Urinary bladder (tissue), 4 donors: ENCODE results near the gene MIOX. TPM values are rescaled to one million over a fixed set of nuclear protein-coding genes. Genes with fewer than 3 reads are reported as not detected.

Source experiments
- DNase-seq: peaks from one replicate; pipeline ENCODE4 v3.0.0-alpha.2; 2015; ENCODE audit errors: extremely low spot score
- H3K27ac ChIP-seq: one replicate; pipeline ENCODE4 v1.5.1; 2013; ENCODE audit warnings: low read depth, mild to moderate bottlenecking, moderate library complexity
- H3K36me3 ChIP-seq: one replicate; pipeline ENCODE4 v1.6.1; 2013; ENCODE audit warnings: mild to moderate bottlenecking, moderate library complexity; ENCODE audit not compliant: insufficient read depth
- H3K4me1 ChIP-seq: one replicate; pipeline ENCODE4 v1.6.1; 2013; ENCODE audit warnings: mild to moderate bottlenecking, moderate library complexity; ENCODE audit not compliant: insufficient read depth
- H3K4me3 ChIP-seq: one replicate; pipeline ENCODE4 v1.5.1; 2013; ENCODE audit warnings: low read depth, low read length
- WGBS: extraction: QIAGEN DNeasy Blood & Tissue Kit; methylation state at CpG from one replicate; pipeline ENCODE4 v1.1.7; 2013; 5-methylcytosine and 5-hydroxymethylcytosine counted together
- polyA plus RNA-seq: library from polyadenylated mRNA; stranded (reverse); fragments of 200-250 nt; gene quantifications from one replicate; pipeline ENCODE4 v1.2.3, GENCODE V29; 2013
- total RNA-seq: library from RNA; depleted of rRNA; stranded (reverse); fragments of >200 nt; gene quantifications from one replicate; pipeline ENCODE4 v1.2.3, GENCODE V29; 2014
- donor health status: healthy with polysubstance abuse.
- donor health status: healthy.

The MIOX gene
- total and polyA plus RNA-seq, 2 donors: not detected

DNA sequence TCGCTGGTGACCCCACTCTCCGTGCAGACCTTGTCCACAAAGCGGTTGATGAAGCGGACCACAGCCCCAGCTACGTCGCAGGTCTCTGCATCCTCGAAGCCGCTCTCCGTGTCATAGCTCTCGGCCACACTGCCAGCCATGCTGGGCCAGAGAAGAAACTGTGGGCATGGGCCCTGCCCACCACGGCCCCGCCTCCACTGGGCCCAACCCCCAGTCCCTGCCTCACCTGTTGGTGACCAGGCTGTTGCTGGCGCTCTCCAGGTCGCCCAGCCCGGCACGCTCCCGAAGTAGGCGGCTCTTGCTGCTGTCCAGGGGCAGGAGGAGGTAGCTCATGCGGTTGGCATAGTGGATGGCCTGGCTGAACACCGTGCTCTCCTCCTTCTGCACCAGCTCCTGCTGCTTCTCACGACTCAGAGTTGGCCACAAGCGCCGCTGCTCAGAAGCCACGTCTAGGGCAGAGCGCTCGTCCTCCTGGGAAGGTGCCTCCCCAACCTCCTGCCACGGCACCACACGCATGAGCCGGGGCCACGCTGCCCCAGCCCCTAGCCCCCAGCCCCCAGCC, 24.6 kb upstream of the MIOX start:
- H3K27ac ChIP-seq: no peak overlapping the region
- no peaks in the 10 kb centered on the region for H3K4me1 ChIP-seq
- no peak for DNase-seq
- H3K4me3 ChIP-seq: no peak overlapping the region
- H3K36me3 ChIP-seq: peaks cover 10% of the 10 kb centered on the region
- WGBS: 95% methylated on average over 30 of the region's 30 CpGs

GRCh38 chr22:50463188-50463900, 23.3 kb upstream of the MIOX start:
- Histone ChIP-seq H3K36me3 (peaks cover 10% of the 10 kb centered on the region), H3K4me1 (no peaks in the 10 kb centered on the region), H3K27ac (no peak overlapping the region), H3K4me3 (no peak overlapping the region)
- DNase-seq: no peak
- 92% methylated on average over 28 of the region's 28 CpGs for WGBS

- no peak overlapping the region for H3K27ac ChIP-seq
- H3K4me1 ChIP-seq: no peaks in the 10 kb centered on the region
- H3K36me3 ChIP-seq: peaks cover 10% of the 10 kb centered on the region
- 88% methylated on average over 24 of the region's 24 CpGs for WGBS
- H3K4me3 ChIP-seq: no peak overlapping the region
- no peak for DNase-seq
Observed at GRCh38 chr22:50464451-50464850, 22.2 kb upstream of the MIOX start.

DNA sequence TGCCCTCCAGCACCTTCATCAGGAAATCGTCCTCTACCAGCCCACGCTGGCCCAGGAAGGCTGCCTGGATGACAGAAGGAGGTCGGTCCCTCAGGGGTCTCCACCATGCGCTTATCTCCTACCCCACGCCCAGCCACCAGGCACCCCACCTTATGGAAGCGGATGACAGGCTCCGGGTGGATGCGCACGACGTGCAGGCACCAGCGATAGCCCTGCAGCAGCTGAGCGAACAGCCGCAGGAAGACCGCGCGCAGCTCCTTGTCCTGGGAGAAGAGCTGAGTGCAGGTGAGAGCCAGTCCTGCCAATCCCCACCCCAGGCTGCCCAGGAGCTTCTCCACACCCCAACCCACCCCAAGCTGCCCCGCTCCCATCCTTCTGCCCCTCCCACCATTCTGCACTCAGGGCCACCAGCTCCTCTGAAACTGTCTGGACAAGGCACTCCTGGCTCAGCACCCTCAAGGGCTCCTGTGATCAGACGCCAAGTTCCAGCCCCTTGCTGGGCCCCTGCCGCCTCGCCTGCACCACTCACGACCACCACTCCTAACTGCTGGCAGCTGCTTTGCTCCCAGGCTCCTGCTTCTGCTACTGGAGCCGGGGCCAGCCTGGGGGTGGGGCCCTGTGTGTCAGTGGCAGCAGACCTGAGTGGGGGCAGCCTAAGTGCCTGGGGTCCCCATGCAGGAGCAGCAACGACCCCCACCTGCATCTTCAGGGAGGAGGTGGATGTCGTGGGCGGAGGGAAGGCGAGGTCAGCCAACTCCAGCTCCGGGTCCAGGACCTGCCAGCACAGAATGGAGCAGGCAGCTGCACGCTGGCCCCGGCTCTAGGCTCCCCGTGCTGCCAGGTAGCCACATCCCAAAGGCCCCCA, 21.4 kb upstream of the MIOX start:
- DNase-seq: no peak
- Histone ChIP-seq H3K4me1 (no peaks in the 10 kb centered on the region), H3K36me3 (peaks cover 10% of the 10 kb centered on the region), H3K4me3 (no peak overlapping the region), H3K27ac (no peak overlapping the region)
- 91% methylated on average over 30 of the region's 30 CpGs for WGBS

- DNase-seq: no peak
- WGBS: 89% methylated on average over 24 of the region's 24 CpGs
- peaks cover 4% of the 10 kb centered on the region for H3K36me3 ChIP-seq
- H3K27ac ChIP-seq: no peak overlapping the region
- peaks cover 6% of the 10 kb centered on the region for H3K4me1 ChIP-seq
- no peak overlapping the region for H3K4me3 ChIP-seq
Observed at GRCh38 chr22:50467341-50467740, 19.3 kb upstream of the MIOX start.

- H3K4me1 ChIP-seq: peaks cover 6% of the 10 kb centered on the region
- no peak overlapping the region for H3K4me3 ChIP-seq
- H3K36me3 ChIP-seq: peaks cover 2% of the 10 kb centered on the region
- WGBS: 86% methylated on average over 22 of the region's 22 CpGs
- H3K27ac ChIP-seq: no peak overlapping the region
- DNase-seq: no peak
Observed at GRCh38 chr22:50467773-50468440, 18.8 kb upstream of the MIOX start.

DNA sequence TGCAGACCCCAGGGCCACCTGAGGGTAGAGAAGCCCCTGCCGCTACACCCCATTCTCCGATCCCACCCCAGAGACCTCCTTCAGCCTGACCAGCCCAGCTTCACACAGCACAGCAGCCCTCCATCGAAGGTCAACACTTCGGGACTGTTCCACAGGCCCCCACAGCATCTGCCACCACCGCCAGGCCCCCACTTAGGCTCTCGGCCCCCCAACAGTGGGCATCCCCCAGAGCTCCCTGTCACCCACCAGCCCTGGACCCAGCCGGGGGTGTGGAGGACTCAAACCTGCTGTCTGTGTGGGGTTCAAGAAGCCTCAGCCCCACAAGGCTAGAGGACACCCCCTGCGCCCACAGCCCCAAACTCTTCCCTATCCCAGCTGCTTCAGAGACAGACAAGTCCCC, 18.0 kb upstream of the MIOX start:
- no peak overlapping the region for H3K4me3 ChIP-seq
- H3K4me1 ChIP-seq: peaks cover 6% of the 10 kb centered on the region
- DNase-seq: no peak
- H3K36me3 ChIP-seq: peaks cover 2% of the 10 kb centered on the region
- H3K27ac ChIP-seq: no peak overlapping the region
- WGBS: 86% methylated on average over 8 of the region's 8 CpGs

DNA sequence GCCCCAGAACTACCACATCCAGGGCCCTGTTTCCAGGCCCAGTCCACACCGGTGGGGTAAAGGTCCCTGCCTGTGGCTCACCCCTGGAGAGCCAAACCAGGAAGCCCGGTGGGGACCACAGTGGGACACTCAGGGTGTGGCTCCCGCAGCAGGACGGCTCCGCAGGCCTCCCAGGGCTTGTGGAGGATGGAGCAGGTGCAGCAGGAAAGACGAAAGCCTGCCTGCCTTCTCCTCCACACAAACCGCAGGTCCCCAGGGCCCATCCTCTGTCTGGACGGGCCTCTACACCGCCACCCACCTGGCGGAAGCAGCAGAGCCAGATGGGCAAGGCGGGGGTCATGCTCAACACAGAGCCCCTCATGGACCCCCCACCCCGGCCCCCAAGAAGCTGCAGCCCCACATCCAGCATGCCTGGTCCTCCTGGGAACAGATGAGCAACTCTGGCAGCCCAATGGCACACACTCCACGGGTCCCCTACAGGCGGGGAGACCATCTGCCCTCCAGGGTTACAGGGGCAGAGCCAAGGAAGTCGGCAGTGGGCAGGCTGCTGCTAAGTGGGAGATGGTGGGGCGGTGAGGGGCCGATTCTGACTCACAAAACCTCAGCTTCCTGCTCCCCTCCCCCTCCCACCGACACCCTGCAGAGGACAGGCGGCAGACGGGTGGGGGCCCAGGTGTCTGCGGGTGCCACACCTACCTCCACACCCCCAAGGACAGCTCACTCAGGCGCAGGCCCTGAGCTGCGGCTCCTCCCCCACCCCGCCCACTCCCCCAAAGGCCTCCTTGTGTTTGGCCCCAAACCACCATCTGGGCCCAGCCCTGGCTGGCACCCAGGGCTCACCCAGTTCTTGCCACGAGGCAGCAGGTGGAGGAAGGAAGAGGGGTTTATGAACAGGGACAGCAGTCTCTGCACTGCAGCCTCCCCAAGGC, 17.0 kb upstream of the MIOX start:
- Histone ChIP-seq H3K27ac (no peak overlapping the region), H3K4me3 (no peak overlapping the region), H3K4me1 (peaks cover 6% of the 10 kb centered on the region), H3K36me3 (peaks cover 2% of the 10 kb centered on the region)
- no peak for DNase-seq
- WGBS: 56% methylated on average over 25 of the region's 25 CpGs

DNA sequence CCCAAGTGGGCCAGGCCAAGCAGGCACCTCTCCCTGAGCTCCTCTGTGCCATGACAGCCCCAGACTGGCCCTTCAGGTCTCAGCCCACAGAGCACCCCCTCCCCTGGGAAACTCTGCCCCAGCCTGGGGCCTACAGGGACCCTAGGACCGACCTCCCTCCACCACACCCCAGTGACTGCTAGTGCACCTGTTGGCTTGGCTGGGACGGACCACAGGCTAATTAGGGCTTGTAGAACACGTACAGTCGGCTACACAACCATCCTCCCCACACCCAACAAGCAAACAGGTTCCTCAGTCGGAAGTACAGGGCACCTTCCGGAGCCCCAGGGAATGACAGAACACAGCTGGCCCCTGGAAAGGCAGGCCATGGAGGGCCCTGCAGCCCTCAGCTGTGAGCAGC, 16.2 kb upstream of the MIOX start:
- Histone ChIP-seq H3K4me1 (peaks cover 6% of the 10 kb centered on the region), H3K27ac (no peak overlapping the region), H3K4me3 (no peak overlapping the region), H3K36me3 (peaks cover 2% of the 10 kb centered on the region)
- WGBS: 61% methylated on average over 6 of the region's 6 CpGs
- no peak for DNase-seq

- H3K27ac ChIP-seq: no peak overlapping the region
- 83% methylated on average over 21 of the region's 21 CpGs for WGBS
- no peak for DNase-seq
- no peaks in the 10 kb centered on the region for H3K36me3 ChIP-seq
- H3K4me1 ChIP-seq: peaks cover 6% of the 10 kb centered on the region
- H3K4me3 ChIP-seq: no peak overlapping the region
Observed at GRCh38 chr22:50471197-50471847, 15.3 kb upstream of the MIOX start.

DNA sequence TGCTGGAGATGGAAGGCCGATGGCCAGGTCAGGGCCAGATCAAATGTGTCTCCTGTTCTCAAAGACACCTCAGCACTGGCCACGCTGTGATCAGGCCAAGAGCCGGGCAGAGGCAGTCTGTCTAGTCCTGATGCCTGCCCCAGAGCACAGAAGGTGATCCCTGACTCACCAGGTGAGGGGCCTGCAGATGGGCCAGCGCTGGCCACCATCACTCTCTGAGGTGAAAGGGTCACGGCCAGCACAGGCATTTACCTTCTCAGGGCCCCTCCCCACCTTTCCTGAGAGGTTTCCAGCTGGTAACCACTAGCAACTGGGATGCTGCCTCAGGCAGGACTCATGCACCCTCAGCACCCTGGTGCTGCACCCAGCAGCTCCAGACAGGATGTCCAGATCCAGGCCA, 14.7 kb upstream of the MIOX start:
- H3K27ac ChIP-seq: no peak overlapping the region
- peaks cover 6% of the 10 kb centered on the region for H3K4me1 ChIP-seq
- 83% methylated on average over 5 of the region's 5 CpGs for WGBS
- H3K36me3 ChIP-seq: no peaks in the 10 kb centered on the region
- DNase-seq: no peak
- no peak overlapping the region for H3K4me3 ChIP-seq

GRCh38 chr22:50473088-50473487, 13.6 kb upstream of the MIOX start:
- H3K4me3 ChIP-seq: no peak overlapping the region

More at GRCh38 chr22:50473088-50473487, 13.6 kb upstream of the MIOX start:
- WGBS: 80% methylated on average over 6 of the region's 6 CpGs
- no peak overlapping the region for H3K27ac ChIP-seq
- DNase-seq: no peak
- H3K36me3 ChIP-seq: no peaks in the 10 kb centered on the region
- H3K4me1 ChIP-seq: peaks cover 6% of the 10 kb centered on the region
